Caco-2 (cell line): Measurements from ENCODE around the gene WDR44. TPM values are rescaled to one million over a fixed set of nuclear protein-coding genes. Genes with fewer than 3 reads are reported as not detected.
A peak's percentile ranks its signal among the peaks of the same experiment; 100 is the strongest.
"Not testable (repeated sequence)": the region's sequence is repeated elsewhere in the genome, so short reads cannot be mapped to it uniquely, and the experiment has no call there.

ENCODE experiments used
- Bru-seq: library from RNA; stranded (reverse); fragments of 400-500 nt; gene quantifications from one replicate; lab custom pipeline; 2021; lab: Mats Ljungman, UMichigan
- BruChase-seq, 2 experiments: library from RNA; stranded (reverse); fragments of 400-500 nt; gene quantifications; one replicate each; lab custom pipeline; 2021; lab: Mats Ljungman, UMichigan
- BruUV-seq: library from RNA; stranded (reverse); fragments of 400-500 nt; replicated peaks from 2 replicates; lab custom pipeline; 2021; lab: Mats Ljungman, UMichigan
- CTCF ChIA-PET: fragments of 300-600 bp; sonication (Branson Sonifier 250); formaldehyde crosslinking; loops from one replicate; lab custom pipeline; 2022; ENCODE audit warnings: antibody characterized with exemption; lab: Charles Lee
- POLR2A ChIA-PET: fragments of 300-600 bp; sonication (Branson Sonifier 250); formaldehyde crosslinking; loops from one replicate; lab custom pipeline; 2022; ENCODE audit warnings: antibody characterized with exemption; lab: Charles Lee
- DNase-seq, 2 experiments: peaks; one replicate each; pipeline versions ENCODE4 v3.0.0 to v3.0.0-alpha.2; 2020 to 2022
- H3K27me3 ChIP-seq: replicated peaks from 2 replicates; pipeline ENCODE4 v1.6.0; 2011; ENCODE audit warnings: low read length; ENCODE audit not compliant: control insufficient read depth, insufficient read depth
- H3K36me3 ChIP-seq: 2 replicates; pipeline ENCODE4 v1.5.1; 2011; ENCODE audit warnings: low read length; ENCODE audit not compliant: control insufficient read depth, insufficient read depth
- H3K4me1 ChIP-seq: fragments of 250-450 bp; sonication (Bioruptor Pico); 2 replicates; pipeline ENCODE4 v1.5.1; 2020; ENCODE audit warnings: mild to moderate bottlenecking
- H3K4me3 ChIP-seq: 2 replicates; pipeline ENCODE4 v1.5.1; 2011; ENCODE audit warnings: low read depth, mild to moderate bottlenecking, control low read depth, low read length
- H3K9me3 ChIP-seq: fragments of 250-450 bp; sonication (Bioruptor Pico); 2 replicates; pipeline ENCODE4 v1.5.1; 2020; ENCODE audit warnings: mild to moderate bottlenecking, moderate library complexity
- H3K27ac Mint-ChIP-seq: one replicate; pipeline ENCODE4 v1.8.0; 2022; ENCODE audit warnings: mixed read lengths; ENCODE audit not compliant: unreplicated experiment
- H3K27me3 Mint-ChIP-seq: one replicate; pipeline ENCODE4 v1.8.0; 2022; ENCODE audit warnings: mixed read lengths; ENCODE audit not compliant: insufficient read depth, unreplicated experiment
- H3K36me3 Mint-ChIP-seq: one replicate; pipeline ENCODE4 v1.8.0; 2022; ENCODE audit warnings: mild to moderate bottlenecking, mixed read lengths; ENCODE audit not compliant: insufficient read depth, unreplicated experiment
- H3K4me1 Mint-ChIP-seq: one replicate; pipeline ENCODE4 v1.8.0; 2022; ENCODE audit warnings: low read depth, mixed read lengths; ENCODE audit not compliant: unreplicated experiment
- H3K4me3 Mint-ChIP-seq: one replicate; pipeline ENCODE4 v1.8.0; 2022; ENCODE audit warnings: mild to moderate bottlenecking, moderate library complexity, mixed read lengths; ENCODE audit not compliant: unreplicated experiment
- H3K9me3 Mint-ChIP-seq: one replicate; pipeline ENCODE4 v1.8.0; 2022; ENCODE audit warnings: mixed read lengths; ENCODE audit not compliant: unreplicated experiment
- intact Hi-C: fragments of 100-400 bp; cut with micrococcal nuclease; formaldehyde crosslinking; loops from one replicate; pipeline ENCODE4 v1.10.0; 2022; ENCODE audit not compliant: unreplicated experiment
- long read RNA-seq: library from polyadenylated mRNA; stranded (forward); transcript quantifications from one replicate; pipeline ENCODE4 v2.0.0, GENCODE V29; 2022
- total RNA-seq: library from RNA; stranded (reverse); gene quantifications from 2 replicates; pipeline ENCODE4 v1.2.3, GENCODE V29; 2022
- TF ChIP-seq, protein P1 (sequence below), 2 experiments: fragments of 200-600 bp in 1 of 2; IDR thresholded peaks; 1 replicate in 1 of 2; 2 replicates in 1 of 2; pipeline versions ENCODE4 v1.5.1 to v1.8.0; 2011 to 2022; ENCODE audit warnings: antibody characterized with exemption in 1 of 2, control low read depth in 1 of 2, inconsistent platforms in 1 of 2, low read depth in 1 of 2, low read length in 1 of 2, mild to moderate bottlenecking in 1 of 2, moderate library complexity in 1 of 2; ENCODE audit not compliant: insufficient read depth in 1 of 2, severe bottlenecking in 1 of 2, unreplicated experiment in 1 of 2

WDR44 gene, protein sequence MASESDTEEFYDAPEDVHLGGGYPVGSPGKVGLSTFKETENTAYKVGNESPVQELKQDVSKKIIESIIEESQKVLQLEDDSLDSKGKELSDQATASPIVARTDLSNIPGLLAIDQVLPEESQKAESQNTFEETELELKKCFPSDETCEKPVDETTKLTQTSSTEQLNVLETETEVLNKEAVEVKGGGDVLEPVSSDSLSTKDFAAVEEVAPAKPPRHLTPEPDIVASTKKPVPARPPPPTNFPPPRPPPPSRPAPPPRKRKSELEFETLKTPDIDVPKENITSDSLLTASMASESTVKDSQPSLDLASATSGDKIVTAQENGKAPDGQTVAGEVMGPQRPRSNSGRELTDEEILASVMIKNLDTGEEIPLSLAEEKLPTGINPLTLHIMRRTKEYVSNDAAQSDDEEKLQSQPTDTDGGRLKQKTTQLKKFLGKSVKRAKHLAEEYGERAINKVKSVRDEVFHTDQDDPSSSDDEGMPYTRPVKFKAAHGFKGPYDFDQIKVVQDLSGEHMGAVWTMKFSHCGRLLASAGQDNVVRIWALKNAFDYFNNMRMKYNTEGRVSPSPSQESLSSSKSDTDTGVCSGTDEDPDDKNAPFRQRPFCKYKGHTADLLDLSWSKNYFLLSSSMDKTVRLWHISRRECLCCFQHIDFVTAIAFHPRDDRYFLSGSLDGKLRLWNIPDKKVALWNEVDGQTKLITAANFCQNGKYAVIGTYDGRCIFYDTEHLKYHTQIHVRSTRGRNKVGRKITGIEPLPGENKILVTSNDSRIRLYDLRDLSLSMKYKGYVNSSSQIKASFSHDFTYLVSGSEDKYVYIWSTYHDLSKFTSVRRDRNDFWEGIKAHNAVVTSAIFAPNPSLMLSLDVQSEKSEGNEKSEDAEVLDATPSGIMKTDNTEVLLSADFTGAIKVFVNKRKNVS
- 9.9 and 11.5 TPM in 2 replicates for total RNA-seq
- Bru-seq, nascent RNA: percentile 66 among the genes with signal in this experiment
- percentile 71 among the genes with signal in this experiment for BruChase-seq, experiment 1, labeled RNA remaining after a 2-hour chase
- percentile 63 among the genes with signal in this experiment for BruChase-seq, experiment 2, labeled RNA remaining after a 6-hour chase
- long read RNA-seq, full-length matches to known transcripts: 19 of 29 reads
- long read RNA-seq, partial matches to known transcripts: 5 of 29 reads
- long read RNA-seq, other reads (novel, unspliced or antisense): 5 of 29 reads

GRCh38 chrX:118345464-118346257, at the start of gene WDR44:
Gene WDR44 (plus strand): TSS chrX:118346106. CDS start chrX:118346504, 398 bp downstream.
- Histone ChIP-seq H3K4me1 (peaks cover 3% of the 10 kb centered on the region; the same call in 1 of the 2 replicates), H3K36me3 (no peaks in the 10 kb centered on the region), H3K9me3 (no peaks in the 10 kb centered on the region), H3K27me3 (no peaks in the 10 kb centered on the region), H3K4me3 (peak within 1 kb of the TSS; percentile 85)
- Mint-ChIP-seq H3K36me3 (peaks cover 14% of the 10 kb centered on the region), H3K4me1 (no peaks in the 10 kb centered on the region), H3K9me3 (no peaks in the 10 kb centered on the region), H3K4me3 (peak within 1 kb of the TSS; percentile 98), H3K27ac (peak within 1 kb of the TSS; percentile 100), H3K27me3 (no peaks in the 10 kb centered on the region)
- DNase-seq: peak; percentile 92 to 95
- TF ChIP-seq, protein P1, sequence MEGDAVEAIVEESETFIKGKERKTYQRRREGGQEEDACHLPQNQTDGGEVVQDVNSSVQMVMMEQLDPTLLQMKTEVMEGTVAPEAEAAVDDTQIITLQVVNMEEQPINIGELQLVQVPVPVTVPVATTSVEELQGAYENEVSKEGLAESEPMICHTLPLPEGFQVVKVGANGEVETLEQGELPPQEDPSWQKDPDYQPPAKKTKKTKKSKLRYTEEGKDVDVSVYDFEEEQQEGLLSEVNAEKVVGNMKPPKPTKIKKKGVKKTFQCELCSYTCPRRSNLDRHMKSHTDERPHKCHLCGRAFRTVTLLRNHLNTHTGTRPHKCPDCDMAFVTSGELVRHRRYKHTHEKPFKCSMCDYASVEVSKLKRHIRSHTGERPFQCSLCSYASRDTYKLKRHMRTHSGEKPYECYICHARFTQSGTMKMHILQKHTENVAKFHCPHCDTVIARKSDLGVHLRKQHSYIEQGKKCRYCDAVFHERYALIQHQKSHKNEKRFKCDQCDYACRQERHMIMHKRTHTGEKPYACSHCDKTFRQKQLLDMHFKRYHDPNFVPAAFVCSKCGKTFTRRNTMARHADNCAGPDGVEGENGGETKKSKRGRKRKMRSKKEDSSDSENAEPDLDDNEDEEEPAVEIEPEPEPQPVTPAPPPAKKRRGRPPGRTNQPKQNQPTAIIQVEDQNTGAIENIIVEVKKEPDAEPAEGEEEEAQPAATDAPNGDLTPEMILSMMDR (IDR thresholded peaks at IDR 0.05; ENCODE audit: insufficient read depth in 1 of 2, low read depth in 1 of 2, low read length in 1 of 2, severe bottlenecking in 1 of 2, unreplicated experiment in 1 of 2): no peak
- ChIA-PET POLR2A (interaction anchor here (1.0 kb wide), 2 partner anchors 10 to 28 kb away, joined by 4 read pairs; no protein-coding TSS in a partner anchor), CTCF (no interaction called here)
- intact Hi-C loops: no loop called here
- BruUV-seq: no TSS peak

DNA sequence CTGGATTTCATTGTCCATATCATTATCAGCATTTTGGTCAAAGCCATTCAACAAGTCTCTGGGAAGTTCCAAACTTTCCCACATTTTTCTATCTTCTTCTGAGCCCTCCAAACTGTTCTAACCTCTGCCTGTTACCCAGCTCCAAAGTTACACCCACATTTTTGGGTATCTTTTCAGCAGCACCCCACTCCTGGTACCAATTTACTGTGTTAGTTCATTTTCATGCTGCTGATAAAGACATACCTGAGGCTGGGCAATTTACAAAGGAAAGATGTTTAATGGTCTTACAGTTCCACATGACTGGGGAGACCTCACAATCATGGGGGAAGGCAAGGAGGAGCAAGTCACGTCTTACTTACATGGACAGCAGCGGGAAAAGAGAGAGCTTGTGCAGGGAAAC, 40.1 kb upstream of the WDR44 start:
- DNase-seq, H3K36me3 Mint-ChIP-seq, H3K4me1 ChIP-seq, H3K9me3 Mint-ChIP-seq, intact Hi-C loops, H3K4me3 ChIP-seq, H3K27me3 ChIP-seq, BruUV-seq, H3K36me3 ChIP-seq, H3K27ac Mint-ChIP-seq, H3K4me1 Mint-ChIP-seq, H3K4me3 Mint-ChIP-seq, H3K9me3 ChIP-seq, POLR2A ChIA-PET, H3K27me3 Mint-ChIP-seq, CTCF ChIA-PET: not testable (repeated sequence)

DNA sequence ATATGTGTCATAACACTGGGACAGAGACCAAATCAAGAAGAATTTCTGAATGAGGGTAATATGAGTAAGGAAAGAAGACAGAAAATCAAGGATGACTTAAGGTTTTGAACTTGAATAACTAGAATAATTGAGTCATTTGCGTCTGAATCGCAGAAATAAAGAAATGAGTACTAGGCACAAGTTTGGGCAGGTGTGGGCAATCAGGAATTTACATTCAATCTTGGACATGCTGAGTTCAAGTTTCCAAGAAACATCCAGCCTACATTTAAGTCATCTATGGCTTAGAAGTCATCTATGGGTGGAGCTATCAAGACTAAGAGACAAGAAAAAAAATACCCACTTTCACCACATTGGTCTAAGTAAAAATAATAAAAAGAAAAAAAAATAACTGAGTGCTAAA, 30.4 kb upstream of the WDR44 start:
- Histone ChIP-seq H3K9me3 (no peaks in the 10 kb centered on the region), H3K4me1 (no peaks in the 10 kb centered on the region), H3K36me3 (no peaks in the 10 kb centered on the region), H3K4me3 (no peak overlapping the region), H3K27me3 (no peaks in the 10 kb centered on the region)
- Mint-ChIP-seq H3K27me3 (peaks cover 11% of the 10 kb centered on the region), H3K27ac (no peak overlapping the region), H3K4me1 (no peaks in the 10 kb centered on the region), H3K36me3 (no peaks in the 10 kb centered on the region), H3K4me3 (no peak overlapping the region), H3K9me3 (no peaks in the 10 kb centered on the region)
- no peak for DNase-seq
- CTCF ChIA-PET: no interaction called here
- TF ChIP-seq, protein P1 (IDR thresholded peaks at IDR 0.05; ENCODE audit: insufficient read depth in 1 of 2, low read depth in 1 of 2, low read length in 1 of 2, severe bottlenecking in 1 of 2, unreplicated experiment in 1 of 2): no peak
- no TSS peak for BruUV-seq
- POLR2A ChIA-PET: no interaction called here
- intact Hi-C loops: no loop called here
